Suprapubic skin (tissue), 4 donors: Measurements from ENCODE around the gene ROBO1.

Source experiments
- CTCF ChIP-seq, 2 donors: fragments of 200-600 bp in 1 of 2; fragments of 450-650 bp in 1 of 2; sonication (generic) in 1 of 2; IDR thresholded peaks; one replicate each; pipeline ENCODE4 v1.5.1; 2016 to 2019; ENCODE audit warnings: antibody characterized with exemption in 2 of 2, mild to moderate bottlenecking in 1 of 2, moderate library complexity in 1 of 2
- POLR2A ChIP-seq, 2 donors: fragments of 450-650 bp; IDR thresholded peaks; one replicate each; pipeline ENCODE4 v1.6.1; 2017; ENCODE audit warnings: antibody characterized with exemption in 2 of 2, mild to moderate bottlenecking in 2 of 2, moderate library complexity in 2 of 2
- POLR2AphosphoS5 ChIP-seq, 3 donors: sonication (generic); formaldehyde crosslinking; IDR thresholded peaks; one replicate each; pipeline ENCODE4 v1.6.1; 2017; ENCODE audit warnings: antibody characterized with exemption in 3 of 3

- no peak for TF ChIP-seq POLR2AphosphoS5 (IDR thresholded peaks at IDR 0.05)
- no peak for TF ChIP-seq POLR2A (IDR thresholded peaks at IDR 0.05)
- no peak for TF ChIP-seq CTCF (IDR thresholded peaks at IDR 0.05)
Observed at GRCh38 chr3:79808515-79808914, 40.7 kb upstream of the ROBO1 start.
